ENCODE data around the gene STAB2. TPM values are rescaled to one million over a fixed set of nuclear protein-coding genes. Genes with fewer than 3 reads are reported as not detected.

The STAB2 gene
- total and polyA plus RNA-seq, 8 donors, result under 0.01 to 4.0 (median 0.95) TPM; not detected in 4

GRCh38 chr12:103542078-103542477, 45.0 kb upstream of the STAB2 start:
- intact Hi-C loops (cut with DNase I; ENCODE audit: low total_unique reads), result no loop called here
- Histone ChIP-seq H3K36me3 (no peaks in the 10 kb centered on the region), H3K4me1 (no peaks in the 10 kb centered on the region), H3K4me3 (no peak overlapping the region), H3K27me3 (no peaks in the 10 kb centered on the region), H3K9me3 (no peaks in the 10 kb centered on the region), H3K27ac (no peak overlapping the region)
- 88 to 97% (median 93%) methylated on average over 3 of the region's 3 CpGs for WGBS, 5 donors
- no peak for DNase-seq
- TF ChIP-seq POLR2AphosphoS5 (IDR thresholded peaks at IDR 0.05), result no peak
- no peak for TF ChIP-seq EP300 (IDR thresholded peaks at IDR 0.05)
- TF ChIP-seq POLR2A (IDR thresholded peaks at IDR 0.05), result no peak
- no peak for TF ChIP-seq CTCF (IDR thresholded peaks at IDR 0.05)

GRCh38 chr12:103546959-103547358, 40.1 kb upstream of the STAB2 start:
- Histone ChIP-seq H3K4me3 (no peak overlapping the region), H3K27ac (no peak overlapping the region), H3K9me3 (no peaks in the 10 kb centered on the region), H3K4me1 (no peaks in the 10 kb centered on the region), H3K36me3 (no peaks in the 10 kb centered on the region), H3K27me3 (no peaks in the 10 kb centered on the region)
- 38 to 90% (median 85%) methylated on average over 2 of the region's 2 CpGs for WGBS, 5 donors
- no peak for DNase-seq
- intact Hi-C loops (cut with DNase I; ENCODE audit: low total_unique reads), result loop anchor here (5.0 kb wide), 2 partner anchors 595 to 665 kb away; no protein-coding TSS in a partner anchor
- TF ChIP-seq POLR2AphosphoS5 (IDR thresholded peaks at IDR 0.05) (no peak), POLR2A (IDR thresholded peaks at IDR 0.05) (no peak), CTCF (IDR thresholded peaks at IDR 0.05) (no peak), EP300 (IDR thresholded peaks at IDR 0.05) (no peak)

GRCh38 chr12:103547376-103547775, 39.7 kb upstream of the STAB2 start:
- no peak overlapping the region for H3K27ac ChIP-seq
- DNase-seq, result no peak
- no peak for TF ChIP-seq CTCF (IDR thresholded peaks at IDR 0.05)
- no peak for TF ChIP-seq EP300 (IDR thresholded peaks at IDR 0.05)
- TF ChIP-seq POLR2AphosphoS5 (IDR thresholded peaks at IDR 0.05), result no peak
- H3K4me3 ChIP-seq, result no peak overlapping the region
- no peaks in the 10 kb centered on the region for H3K36me3 ChIP-seq
- peaks cover 0 to under 1% (median 0%) of the 10 kb centered on the region in 3 donors for H3K27me3 ChIP-seq
- WGBS, 5 donors, result 57 to 77% (median 67%) methylated on average over 3 of the region's 3 CpGs
- intact Hi-C loops (cut with DNase I; ENCODE audit: low total_unique reads), result loop anchor here (5.0 kb wide), 2 partner anchors 595 to 665 kb away; no protein-coding TSS in a partner anchor
- no peaks in the 10 kb centered on the region for H3K4me1 ChIP-seq
- no peaks in the 10 kb centered on the region for H3K9me3 ChIP-seq

GRCh38 chr12:103547929-103548328, 39.1 kb upstream of the STAB2 start:
- WGBS, 5 donors, result 42 to 53% (median 47%) methylated on average over 6 of the region's 6 CpGs
- H3K27me3 ChIP-seq, result peaks cover 0 to 6% (median 0%) of the 10 kb centered on the region in 3 donors
- no peak overlapping the region for H3K27ac ChIP-seq
- H3K9me3 ChIP-seq, result no peaks in the 10 kb centered on the region
- H3K36me3 ChIP-seq, result no peaks in the 10 kb centered on the region
- intact Hi-C loops (cut with DNase I; ENCODE audit: low total_unique reads), result loop anchor here (5.0 kb wide), 2 partner anchors 596 to 666 kb away; no protein-coding TSS in a partner anchor
- H3K4me3 ChIP-seq, result no peak overlapping the region
- DNase-seq, result no peak
- TF ChIP-seq EP300 (IDR thresholded peaks at IDR 0.05), result no peak
- TF ChIP-seq CTCF (IDR thresholded peaks at IDR 0.05), result no peak
- no peak for TF ChIP-seq POLR2AphosphoS5 (IDR thresholded peaks at IDR 0.05)
- TF ChIP-seq POLR2A (IDR thresholded peaks at IDR 0.05), result no peak
- no peaks in the 10 kb centered on the region for H3K4me1 ChIP-seq
